Stimulated activated CD8-positive, alpha-beta memory T cell treated with anti-CD3 and anti-CD28 coated beads, Interleukin-15, amount 100 ng/mL, for 48 hours (primary cell): ENCODE measurements around the gene MPC1.

ENCODE experiments used
- DNase-seq, 2 donors: peaks; one replicate each; pipeline ENCODE4 v3.0.0-alpha.2; 2020; ENCODE audit warnings: low read depth in 2 of 2

Gene MPC1

DNA sequence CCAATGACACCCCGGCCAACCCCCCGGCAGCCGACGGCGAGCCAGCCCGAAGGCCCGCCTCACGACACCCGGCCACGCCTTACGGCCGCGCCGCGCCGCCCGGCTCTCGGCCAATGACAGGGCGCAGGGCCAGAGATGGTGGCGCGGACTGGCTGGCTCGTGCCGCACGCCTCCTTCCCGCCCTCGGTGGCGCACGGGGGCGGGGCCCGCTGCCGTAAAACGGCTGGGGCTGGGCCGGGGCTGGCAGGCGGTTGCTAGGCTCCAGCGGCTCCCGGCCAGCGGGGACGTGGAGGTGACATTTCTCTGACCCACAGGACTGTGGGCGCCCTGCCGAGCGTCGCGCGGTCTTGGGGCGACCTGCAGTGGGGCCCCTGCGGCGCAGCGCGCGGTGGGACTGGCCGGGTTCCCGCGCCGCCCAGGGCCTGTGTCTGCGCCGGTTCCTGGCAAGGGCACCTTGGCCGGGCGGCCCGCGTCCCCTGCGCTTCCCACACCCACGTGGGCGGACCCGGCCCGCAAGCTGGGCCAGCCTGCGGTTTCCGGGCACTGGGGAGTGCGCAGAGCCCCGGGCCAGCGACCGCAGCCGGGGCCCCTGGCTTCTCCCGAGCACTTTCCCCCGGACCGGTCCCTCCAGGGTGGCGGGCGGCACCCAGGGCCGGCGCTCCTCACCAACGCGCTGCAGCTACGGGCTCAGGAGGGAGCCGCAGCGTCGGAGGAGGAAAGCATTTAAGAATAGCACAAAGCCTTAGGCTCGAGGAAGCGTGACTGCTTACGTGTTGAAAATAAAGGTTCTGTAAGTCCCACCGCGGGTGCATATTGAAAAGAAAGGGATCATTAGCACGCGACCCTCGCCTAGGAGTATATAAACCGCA, at the start of gene MPC1:
TSS of gene MPC1 (minus strand) at position 8 of the 869 bp plus-strand sequence. CDS start 64 bp downstream, outside the sequence.
- DNase-seq: peak; percentile 95 to 96

DNA sequence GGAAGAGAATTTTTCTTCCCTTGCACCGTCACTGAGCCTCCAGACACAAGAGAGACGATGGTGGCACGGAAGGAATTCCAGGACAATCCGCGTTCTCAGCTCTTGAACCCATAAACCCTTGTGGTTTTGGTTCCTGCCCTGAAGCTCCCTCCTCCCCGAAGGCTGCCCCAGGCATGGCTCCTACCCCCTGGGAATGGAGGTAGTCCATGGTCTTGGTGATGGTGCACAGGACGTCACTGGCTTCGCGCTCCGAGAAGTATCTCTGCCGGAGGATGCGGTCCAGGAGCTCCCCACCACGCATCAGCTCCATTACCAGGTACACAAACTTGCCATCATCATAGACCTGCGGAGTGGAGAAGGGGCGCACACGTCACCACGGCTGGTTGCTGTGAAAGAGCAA, 47.5 kb upstream of the MPC1 start:
- no peak for DNase-seq

DNA sequence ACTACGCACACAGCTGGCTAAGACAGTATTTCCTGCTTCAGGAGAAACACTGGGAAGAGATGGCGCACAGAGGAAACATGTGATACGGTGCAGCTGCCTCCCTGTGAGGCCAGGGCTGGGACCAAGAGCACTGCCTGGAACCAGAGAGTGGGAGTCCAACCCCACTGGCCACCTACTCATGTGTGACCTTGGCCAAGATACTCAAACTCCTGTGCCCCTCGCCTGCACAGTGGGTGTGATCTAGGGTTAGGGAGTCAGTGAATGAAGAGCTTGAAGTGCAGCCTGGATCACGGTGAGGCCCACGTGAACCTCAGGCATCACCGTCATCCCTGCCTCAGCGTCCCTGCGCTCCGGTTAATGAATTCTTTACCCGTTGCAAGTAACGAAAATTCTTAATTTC, 41.7 kb upstream of the MPC1 start:
- DNase-seq: no peak

DNA sequence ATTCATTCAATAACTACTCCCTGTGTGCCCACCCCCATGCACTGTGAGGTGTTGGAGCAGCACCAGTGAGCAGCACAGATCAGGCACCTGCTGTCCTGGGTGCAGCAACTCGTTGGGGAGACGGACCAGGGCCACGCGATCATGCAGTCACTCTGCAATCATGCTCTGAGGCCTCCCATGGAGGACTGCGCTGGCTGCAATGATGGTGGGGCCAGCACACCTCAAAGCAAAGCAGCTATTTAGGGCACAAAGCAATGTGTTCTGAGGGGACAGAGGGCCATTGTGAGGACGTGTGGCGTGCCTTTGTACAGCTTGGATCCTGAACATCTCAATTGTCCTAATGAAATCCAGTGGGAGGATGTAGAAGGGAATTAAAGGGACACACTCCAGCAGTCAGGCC, 41.0 kb upstream of the MPC1 start:
- no peak for DNase-seq

DNA sequence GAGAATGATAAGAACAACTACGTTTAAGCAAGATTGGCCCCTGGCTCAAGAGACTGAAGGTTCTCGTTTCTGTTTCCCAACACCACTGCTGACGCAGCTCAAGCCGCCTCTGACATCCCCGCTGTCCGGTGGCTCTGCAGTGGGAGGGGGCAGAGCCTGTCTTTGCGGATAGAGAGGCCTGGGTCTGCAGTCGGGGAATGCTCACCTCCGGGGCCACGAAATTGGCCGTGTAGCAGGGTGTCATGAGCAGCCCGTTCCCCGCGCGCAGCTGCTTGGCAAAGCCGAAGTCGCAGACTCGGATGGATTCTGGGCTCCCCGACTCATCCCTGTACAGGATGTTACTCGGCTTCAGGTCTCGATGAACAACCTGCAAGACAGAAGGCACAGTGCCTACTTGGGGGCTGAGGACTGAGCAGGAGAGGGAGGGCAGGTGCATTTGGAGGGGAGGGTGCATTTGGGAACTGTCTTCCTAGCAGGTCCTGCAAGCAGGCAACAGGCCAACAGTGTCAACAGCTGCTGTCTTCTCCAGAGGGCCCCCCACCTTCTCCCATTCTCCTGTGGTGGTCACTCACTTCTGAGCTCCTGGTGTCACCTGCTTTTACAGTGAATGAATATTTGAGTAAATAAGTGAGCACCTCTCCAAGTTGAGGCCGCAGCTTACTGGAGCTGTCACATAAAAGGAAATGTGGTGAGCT, 40.5 kb upstream of the MPC1 start:
- DNase-seq: no peak

DNA sequence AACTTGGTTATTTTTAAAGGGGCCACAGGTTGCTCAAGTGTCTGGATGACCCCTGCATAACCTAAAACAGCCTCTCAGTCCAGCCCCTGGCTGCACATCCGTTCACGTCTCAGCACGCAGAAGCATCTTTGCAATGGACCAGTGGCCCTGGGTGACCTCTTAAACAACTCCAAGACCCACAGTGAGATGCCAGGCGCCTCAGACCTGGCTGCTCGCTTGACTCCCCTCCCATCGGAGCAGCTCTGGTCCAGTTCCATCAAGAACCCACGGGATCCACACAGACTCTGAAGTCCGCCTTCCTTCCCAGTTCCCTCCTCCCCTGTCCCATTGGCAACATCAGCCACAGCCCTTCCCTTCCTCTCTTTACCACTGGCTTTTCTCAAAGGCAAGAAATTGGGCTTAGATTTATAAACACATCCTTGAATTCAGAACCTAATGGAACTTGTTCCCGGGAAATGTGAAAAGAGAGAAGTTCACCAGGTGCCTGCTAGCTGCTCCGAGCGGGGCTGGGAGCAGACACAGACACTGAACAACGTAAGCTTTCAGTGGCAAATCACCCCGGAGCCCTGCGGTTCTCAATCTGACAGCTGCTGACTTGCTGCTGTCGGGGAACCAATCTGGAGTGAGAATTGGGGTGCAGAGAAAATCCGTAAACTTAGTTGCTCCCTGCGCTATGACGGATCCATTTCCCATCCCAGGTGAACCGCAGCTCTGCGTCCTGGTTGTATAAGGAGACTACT, 39.6 kb upstream of the MPC1 start:
- no peak for DNase-seq

DNA sequence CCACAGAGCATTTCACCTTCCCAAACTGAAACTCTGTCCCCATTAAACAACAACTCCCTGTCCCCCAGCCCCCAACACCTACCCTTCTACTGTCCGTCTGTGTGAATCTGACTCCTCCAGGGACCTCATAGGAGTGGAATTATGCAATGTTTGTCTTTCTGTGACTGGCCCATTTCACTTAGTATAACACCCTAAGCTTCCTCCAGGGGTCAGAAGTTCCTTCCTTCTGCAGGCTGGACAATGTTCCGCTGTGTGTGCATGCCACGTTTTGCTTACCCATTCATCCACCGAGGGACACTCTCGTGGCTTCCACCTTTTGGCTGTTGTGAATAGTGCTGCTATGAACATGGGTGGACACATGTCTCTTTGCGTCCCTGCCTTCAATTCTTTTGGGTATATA, 37.6 kb upstream of the MPC1 start:
- DNase-seq: no peak

DNA sequence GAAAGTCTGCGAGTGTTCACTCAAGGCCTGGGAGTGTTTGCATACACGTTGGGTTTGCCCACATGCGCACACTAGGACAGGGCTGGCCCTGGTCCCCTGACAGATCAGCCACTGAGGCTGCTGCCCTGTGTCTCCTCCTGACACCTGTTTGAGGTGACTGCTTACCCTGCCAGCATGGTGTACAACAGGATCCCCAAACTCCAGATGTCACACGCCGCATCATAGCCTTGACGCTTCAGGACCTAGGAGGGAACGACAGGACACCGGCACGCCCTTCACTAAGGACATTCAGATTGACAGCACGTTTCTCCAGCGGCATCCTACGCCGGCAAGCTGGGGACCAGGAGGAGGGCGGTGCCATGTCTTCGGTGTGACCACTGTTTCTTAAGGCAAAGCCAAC, 37.0 kb upstream of the MPC1 start:
- DNase-seq: no peak

DNA sequence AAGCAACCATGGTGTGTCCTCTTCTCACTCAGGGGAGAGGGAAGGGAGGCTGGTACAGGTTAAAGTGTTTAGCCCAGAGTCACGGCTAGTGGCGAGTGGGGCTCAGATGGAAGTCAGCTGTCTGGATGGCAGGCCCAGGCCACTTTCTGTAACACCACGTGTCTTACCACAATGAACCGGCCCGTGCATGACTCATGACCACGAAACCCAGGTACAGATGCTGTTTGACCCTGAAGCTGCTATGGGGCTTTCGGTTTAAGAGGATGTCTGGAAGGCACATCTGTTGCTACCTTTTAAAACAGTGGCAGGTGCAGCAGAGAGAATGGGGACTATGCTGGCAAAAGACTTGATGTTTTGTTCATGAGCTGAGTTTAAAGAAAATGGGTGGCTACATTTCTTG, 36.5 kb upstream of the MPC1 start:
- DNase-seq: peak; percentile 59

DNA sequence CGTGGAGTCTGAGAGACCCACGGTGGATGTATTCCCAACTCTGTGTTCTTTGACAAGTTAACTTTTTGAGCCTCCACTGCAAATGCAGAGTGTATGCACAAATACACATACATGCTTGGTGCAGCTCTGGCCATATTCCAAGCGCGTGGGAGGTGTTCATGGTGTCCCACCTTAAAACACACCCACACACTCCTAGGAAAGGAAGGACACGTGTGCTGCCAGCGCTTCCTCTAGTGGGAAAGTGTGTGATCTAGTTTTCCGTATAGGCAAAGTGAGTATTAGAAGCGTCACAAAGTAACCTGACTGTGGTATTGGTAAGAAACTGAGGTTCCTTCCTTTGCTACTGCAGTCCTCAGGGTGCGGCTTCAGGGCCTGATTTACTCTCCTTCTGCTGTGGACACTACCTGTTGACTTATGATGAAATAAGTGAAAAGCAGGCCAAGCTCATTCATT, 36.0 kb upstream of the MPC1 start:
- DNase-seq: no peak

DNA sequence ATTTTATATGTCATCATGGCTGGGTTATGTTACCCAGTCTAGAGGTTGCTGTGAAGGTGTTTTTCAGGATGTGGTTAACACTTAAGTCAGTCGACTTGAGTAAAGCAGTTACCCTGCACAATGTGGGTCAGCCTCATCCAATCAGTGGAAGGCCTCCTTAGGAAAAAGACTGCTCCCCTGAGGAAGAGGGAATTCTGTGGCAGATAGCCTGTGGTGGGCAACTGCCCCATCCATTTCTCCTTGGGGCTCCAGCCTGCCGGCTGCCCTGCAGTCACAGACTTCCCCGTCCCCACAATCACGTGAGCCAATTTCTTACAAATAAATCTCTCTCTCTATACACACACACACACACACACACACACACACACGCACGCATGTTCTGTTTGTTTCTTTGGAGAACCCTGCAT, 34.5 kb upstream of the MPC1 start:
- DNase-seq: no peak

DNA sequence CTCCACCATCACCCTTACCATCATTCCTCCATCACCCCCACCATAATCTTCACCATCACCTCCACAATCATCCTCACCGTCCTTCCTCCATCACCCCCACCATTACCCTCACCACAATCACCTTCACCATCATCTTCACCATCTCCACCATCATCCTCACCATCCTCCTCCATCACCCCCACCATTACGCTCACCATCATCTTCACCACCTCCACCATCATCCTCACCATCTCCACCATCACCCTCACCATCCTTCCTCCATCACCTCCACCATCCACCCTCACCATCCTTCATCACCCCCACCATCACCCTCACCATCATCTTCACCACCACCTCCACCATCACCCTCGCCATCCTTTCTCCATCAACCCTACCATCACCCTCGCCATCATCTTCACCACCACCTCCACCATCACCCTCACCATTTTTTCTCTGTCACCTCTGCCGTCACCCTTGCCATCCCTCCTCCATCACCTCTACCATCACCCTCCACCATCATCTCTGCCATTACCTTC, 33.1 kb upstream of the MPC1 start:
- DNase-seq: no peak

DNA sequence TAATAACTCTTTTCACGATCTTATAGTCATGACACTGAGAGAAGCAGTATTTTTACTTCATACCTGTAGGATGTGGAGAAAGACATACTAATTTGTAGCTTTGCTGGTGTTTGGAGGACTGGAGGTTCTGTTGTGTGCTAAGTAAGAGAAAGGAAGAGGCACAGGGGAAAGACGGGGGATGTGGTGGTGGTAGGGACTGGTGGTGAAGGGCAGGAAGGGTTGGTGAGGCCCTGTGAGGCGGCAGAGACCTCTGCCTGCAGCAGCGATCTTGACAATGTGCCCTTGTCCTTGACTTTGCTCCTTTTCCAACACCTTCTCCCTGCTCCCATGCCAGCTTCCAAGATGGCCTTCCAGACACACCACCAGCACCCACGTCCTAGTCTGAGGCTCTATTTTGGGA, 32.6 kb upstream of the MPC1 start:
- DNase-seq: no peak

DNA sequence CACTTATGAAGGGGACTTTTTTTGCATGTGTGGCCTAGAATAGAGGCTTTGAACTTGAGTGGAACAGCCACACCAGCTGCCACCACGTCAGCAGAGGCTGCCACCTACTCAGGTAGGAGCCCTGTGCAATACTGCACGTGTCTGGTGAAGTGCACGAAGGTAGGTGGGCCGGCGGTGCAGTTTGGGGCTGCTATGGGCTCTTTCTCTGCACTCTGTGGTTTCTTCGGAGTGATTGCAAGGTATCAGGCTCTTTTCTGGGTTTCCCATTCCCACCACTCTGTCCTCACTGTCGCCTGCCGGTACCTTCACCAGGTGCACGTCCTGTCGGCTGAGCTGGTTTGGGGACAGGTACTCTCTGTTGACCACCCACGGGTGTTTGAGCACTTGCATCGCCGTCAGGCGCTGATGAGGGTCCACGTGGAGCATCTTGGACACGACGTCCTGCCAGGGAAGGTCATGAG, 30.8 kb upstream of the MPC1 start:
- DNase-seq: no peak

DNA sequence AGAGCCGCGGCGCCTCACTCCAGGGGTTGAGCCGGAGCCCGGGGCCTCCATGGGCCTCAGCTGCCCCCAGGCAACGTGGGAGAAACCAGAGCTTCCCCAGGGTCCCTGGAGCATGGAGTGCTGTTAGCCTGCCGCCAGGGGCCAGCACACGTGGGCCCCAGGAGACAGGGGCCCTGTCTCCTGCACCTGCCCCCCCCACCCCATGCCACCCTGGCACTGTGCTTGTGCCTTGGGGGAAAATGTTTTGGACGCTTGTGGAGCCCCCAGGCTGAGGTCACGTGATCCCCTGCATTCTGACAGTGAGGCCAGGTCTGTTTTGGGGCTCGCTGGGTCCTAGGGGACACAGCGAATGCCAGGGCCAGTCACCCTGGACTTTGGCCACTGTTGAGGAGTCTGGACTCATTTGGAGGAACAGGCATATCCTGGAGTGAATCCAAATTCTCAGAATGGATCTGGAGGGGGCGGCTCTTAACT, 30.2 kb upstream of the MPC1 start:
- DNase-seq: no peak

DNA sequence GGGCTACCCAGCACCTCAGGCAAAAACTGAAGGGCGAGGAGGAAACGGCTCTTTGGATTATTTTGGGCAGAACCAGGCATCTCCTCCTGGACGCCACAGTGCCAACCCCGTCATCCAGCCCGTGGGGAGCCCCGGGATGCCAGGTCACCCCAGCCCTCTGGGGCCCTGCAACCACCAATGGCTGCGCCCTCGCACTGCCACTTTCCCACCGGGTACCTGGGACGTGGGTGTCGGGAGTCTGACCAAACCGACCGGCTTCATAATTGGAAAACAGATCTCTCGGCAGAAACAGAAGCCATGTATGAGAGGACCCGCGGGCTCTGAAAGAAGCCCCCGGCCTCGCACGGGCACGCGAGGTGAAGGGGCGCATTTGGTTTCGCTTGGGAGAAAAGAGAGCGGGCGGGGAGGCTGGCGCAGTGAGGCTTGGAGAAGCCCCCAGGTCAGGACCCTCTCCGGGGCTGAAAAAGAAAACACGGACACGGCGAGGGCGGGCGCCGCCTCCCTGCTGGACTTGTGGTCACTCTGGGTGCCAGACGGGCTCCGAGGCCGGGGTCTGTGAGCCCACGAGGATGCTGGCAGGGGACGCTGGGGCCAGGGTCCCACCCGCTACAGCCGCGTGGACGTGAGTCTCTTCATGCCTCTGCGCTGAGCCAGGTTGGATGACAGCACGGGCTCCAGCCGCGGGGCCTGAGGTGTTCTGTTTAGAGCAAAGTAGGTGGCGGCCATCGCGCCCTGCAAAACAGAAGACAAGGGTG, 29.6 kb upstream of the MPC1 start:
- no peak for DNase-seq

DNA sequence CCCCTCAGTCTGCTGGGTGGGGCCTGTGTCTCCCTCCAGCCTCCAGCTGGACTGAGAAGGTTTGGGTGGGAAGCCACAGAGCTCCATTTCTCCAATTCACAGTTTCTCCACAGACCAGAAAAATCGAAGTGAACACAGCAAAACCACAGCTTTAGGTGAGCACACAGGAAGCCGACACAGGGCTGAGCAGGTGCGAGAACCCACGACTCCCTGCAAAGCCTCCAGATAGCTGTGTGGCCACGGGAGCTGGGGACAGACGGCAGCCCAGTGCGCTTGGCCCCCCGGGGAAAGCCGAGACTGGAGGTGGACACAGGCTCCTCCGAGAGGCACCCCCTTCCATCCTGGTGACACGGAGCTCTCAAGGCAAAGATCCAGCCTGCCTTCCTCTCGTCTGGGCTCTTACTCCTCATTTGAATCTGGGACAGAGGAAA, 29.0 kb upstream of the MPC1 start:
- DNase-seq: no peak

DNA sequence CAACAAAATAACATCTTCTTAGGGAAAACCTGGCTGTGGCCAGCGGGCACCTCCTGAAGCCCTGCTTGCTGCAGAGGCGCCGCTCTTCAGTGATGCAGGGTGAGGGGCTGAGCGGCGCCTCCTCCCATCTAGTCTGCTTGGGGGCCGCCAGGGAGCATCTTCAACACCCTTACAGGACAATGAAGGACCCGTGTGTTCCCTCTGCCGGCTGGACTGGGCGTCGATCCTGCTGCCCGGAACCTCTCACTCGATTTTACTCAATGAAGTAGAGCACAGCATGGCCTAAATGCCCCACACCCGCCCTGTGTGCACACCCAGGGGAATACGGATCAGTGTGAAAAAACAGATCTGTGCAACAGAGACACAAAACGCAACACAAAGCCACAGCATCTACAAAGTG, 28.5 kb upstream of the MPC1 start:
- no peak for DNase-seq

DNA sequence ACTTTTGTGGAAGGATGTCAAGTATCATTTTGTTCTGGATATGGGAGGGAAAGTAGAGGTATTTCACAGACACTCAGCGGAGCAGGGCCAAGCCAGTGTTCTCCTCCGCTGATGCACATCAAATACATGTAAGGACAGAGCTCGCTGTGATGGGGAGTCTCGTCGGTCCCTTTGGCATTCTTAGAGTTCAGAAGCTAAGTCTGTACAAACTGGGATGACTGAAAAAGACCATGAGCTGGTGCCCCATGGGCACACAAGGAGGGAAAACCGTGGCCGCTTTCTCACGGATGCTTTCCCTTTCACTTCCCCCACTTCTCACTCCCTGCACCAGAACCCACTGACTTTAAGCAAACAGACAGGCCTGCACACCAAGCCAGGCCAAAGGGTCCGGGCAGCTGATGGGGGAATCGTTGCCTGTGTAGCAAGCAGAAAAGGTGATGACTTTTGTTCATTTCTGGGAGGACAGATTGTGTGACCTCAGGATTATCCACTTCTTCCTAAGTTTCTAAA, 27.7 kb upstream of the MPC1 start:
- DNase-seq: no peak

DNA sequence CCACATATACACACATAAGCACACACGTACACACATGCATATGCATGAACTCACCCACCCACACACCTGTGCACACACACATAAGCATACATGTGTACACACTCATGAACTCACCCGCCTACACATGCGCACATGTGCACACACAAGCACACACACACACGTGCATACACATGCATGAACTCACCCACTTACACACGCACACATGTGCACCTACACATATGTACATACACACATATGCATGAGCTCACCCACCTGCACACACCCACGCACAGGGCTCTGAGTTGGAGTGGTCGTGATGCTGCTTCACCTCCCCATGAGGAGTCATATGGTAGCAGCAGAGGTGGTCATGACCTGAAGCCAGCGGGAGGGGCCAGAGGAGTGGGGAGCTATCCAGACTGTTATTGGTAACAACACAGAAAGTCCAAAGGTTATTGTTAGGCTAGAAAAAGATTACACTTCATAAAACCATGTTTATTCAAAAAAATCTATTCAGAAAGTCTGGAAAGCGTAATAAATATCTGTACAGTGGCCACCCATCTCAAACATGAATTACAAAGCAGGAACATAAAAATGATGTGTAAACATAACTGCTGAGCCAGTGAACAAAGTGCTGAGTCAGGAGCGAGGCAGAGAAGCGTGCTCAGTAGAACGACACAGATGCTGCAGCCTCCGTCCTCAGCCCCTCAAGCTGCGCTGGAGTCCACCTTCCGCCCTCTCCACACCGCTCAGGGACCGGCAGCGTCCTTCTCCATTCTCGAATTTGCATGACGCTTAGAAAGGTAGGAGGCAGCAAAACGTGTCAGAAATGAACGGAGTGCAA, 26.4 kb upstream of the MPC1 start:
- DNase-seq: no peak
